Neural cell (in vitro differentiated cells): ENCODE data around the gene TGM1.

Experiments
- EZH2 ChIP-seq: fragments of 200-600, 300-800 bp; shearing (Covaris generic), sonication (generic); IDR thresholded peaks from 2 replicates; pipeline ENCODE4 v1.6.1; 2014; ENCODE audit warnings: antibody characterized with exemption, low read length, borderline replicate concordance, mild to moderate bottlenecking; ENCODE audit not compliant: insufficient read depth, poor library complexity, severe bottlenecking
- MXI1 ChIP-seq: fragments of 450-650 bp; conservative IDR thresholded peaks from 2 replicates; pipeline ENCODE4 v1.6.1; 2014; ENCODE audit warnings: antibody characterized with exemption, mild to moderate bottlenecking; ENCODE audit not compliant: poor library complexity, severe bottlenecking
- POLR2AphosphoS5 ChIP-seq: IDR thresholded peaks from 2 replicates; pipeline ENCODE4 v1.6.1; 2012
- RAD21 ChIP-seq: fragments of 450-650 bp; conservative IDR thresholded peaks from 2 replicates; pipeline ENCODE4 v1.6.1; 2014; ENCODE audit warnings: antibody characterized with exemption, mild to moderate bottlenecking, moderate library complexity
- SMC3 ChIP-seq: fragments of 450-650 bp; conservative IDR thresholded peaks from 2 replicates; pipeline ENCODE4 v1.6.1; 2014; ENCODE audit warnings: antibody characterized with exemption, mild to moderate bottlenecking, moderate library complexity; ENCODE audit not compliant: poor library complexity
- TAF1 ChIP-seq: IDR thresholded peaks from 2 replicates; pipeline ENCODE4 v1.6.1; 2012; ENCODE audit warnings: low read depth
- TF ChIP-seq, protein P1 (sequence below): fragments of 450-650 bp; IDR thresholded peaks from 2 replicates; pipeline ENCODE4 v1.5.1; 2014; ENCODE audit warnings: antibody characterized with exemption, mild to moderate bottlenecking, moderate library complexity; ENCODE audit not compliant: poor library complexity, severe bottlenecking
- TF ChIP-seq, protein P2 (sequence below): IDR thresholded peaks from 2 replicates; pipeline ENCODE4 v1.6.1; 2012; ENCODE audit warnings: borderline replicate concordance

DNA sequence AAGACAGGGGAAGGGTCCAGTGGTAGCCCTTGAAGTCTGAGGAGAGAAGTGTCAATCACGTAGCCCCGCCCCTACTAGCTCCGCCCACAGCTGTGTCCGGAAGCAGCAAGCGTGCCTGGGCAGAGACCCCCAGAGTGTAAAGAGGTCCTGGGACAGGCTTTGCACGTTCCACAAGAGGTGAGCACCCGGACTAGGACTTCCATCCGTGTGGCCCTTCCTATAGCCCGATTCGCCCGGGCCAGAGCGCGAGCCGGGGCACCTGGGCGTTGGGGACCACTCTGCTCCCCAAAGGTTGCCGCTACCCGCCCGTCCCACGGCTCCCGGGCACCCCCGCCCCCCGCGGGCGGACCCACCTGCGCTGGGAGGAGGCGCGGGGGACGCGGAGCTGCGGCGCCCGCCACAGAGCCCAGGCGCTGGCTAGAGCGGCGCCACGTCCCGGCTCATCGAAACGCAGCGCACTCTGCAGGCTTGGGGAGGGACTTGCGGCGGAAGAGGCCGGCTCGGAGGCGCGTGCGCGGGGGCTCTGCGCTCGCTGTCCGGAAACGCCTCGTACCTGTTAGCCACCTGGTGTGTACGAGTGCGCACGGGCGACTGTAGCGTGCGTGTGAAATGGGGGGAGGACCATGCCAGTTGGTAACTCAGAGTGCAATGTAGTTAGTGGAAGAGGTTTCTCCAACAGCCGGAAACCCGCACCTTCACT is 8.3 kb upstream of the TGM1 start, which contains the start of gene RABGGTA:
- TF ChIP-seq, protein P1, sequence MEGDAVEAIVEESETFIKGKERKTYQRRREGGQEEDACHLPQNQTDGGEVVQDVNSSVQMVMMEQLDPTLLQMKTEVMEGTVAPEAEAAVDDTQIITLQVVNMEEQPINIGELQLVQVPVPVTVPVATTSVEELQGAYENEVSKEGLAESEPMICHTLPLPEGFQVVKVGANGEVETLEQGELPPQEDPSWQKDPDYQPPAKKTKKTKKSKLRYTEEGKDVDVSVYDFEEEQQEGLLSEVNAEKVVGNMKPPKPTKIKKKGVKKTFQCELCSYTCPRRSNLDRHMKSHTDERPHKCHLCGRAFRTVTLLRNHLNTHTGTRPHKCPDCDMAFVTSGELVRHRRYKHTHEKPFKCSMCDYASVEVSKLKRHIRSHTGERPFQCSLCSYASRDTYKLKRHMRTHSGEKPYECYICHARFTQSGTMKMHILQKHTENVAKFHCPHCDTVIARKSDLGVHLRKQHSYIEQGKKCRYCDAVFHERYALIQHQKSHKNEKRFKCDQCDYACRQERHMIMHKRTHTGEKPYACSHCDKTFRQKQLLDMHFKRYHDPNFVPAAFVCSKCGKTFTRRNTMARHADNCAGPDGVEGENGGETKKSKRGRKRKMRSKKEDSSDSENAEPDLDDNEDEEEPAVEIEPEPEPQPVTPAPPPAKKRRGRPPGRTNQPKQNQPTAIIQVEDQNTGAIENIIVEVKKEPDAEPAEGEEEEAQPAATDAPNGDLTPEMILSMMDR, result peak; percentile 98
- TF ChIP-seq RAD21, result peak; percentile 43
- TF ChIP-seq, protein P2, sequence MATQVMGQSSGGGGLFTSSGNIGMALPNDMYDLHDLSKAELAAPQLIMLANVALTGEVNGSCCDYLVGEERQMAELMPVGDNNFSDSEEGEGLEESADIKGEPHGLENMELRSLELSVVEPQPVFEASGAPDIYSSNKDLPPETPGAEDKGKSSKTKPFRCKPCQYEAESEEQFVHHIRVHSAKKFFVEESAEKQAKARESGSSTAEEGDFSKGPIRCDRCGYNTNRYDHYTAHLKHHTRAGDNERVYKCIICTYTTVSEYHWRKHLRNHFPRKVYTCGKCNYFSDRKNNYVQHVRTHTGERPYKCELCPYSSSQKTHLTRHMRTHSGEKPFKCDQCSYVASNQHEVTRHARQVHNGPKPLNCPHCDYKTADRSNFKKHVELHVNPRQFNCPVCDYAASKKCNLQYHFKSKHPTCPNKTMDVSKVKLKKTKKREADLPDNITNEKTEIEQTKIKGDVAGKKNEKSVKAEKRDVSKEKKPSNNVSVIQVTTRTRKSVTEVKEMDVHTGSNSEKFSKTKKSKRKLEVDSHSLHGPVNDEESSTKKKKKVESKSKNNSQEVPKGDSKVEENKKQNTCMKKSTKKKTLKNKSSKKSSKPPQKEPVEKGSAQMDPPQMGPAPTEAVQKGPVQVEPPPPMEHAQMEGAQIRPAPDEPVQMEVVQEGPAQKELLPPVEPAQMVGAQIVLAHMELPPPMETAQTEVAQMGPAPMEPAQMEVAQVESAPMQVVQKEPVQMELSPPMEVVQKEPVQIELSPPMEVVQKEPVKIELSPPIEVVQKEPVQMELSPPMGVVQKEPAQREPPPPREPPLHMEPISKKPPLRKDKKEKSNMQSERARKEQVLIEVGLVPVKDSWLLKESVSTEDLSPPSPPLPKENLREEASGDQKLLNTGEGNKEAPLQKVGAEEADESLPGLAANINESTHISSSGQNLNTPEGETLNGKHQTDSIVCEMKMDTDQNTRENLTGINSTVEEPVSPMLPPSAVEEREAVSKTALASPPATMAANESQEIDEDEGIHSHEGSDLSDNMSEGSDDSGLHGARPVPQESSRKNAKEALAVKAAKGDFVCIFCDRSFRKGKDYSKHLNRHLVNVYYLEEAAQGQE, result no peak
- TF ChIP-seq EZH2, result no peak
- peak; percentile 46 for TF ChIP-seq POLR2AphosphoS5
- TF ChIP-seq SMC3, result no peak
- peak; percentile 86 for TF ChIP-seq MXI1
- TF ChIP-seq TAF1, result no peak
